Right lobe of liver (tissue), 6 donors: ENCODE measurements around the gene USP5. TPM values are rescaled to one million over a fixed set of nuclear protein-coding genes. Genes with fewer than 3 reads are reported as not detected.

Experiments used
- ATAC-seq, 4 donors: fragments of 200-7000 bp; cut with Tn5 transposase; one replicate each; pipeline ENCODE4 v1.9.1; 2020; ENCODE audit warnings: mild to moderate bottlenecking in 4 of 4, moderate library complexity in 4 of 4
- DNase-seq, 3 donors: peaks; one replicate each; pipeline ENCODE4 v3.0.0-alpha.2; 2020
- H3K27ac ChIP-seq, 3 donors: fragments of 200-600 bp; one replicate each; pipeline ENCODE4 v1.8.0; 2022
- H3K27me3 ChIP-seq, 2 donors: fragments of 200-600 bp; one replicate each; pipeline ENCODE4 v1.8.0; 2022
- H3K36me3 ChIP-seq, 4 donors: fragments of 200-600 bp; sonication (generic) in 1 of 4; one replicate each; pipeline versions ENCODE4 v1.5.1 to v1.8.0; 2017 to 2022; ENCODE audit warnings: control low read depth in 1 of 4
- H3K4me1 ChIP-seq, 4 donors: fragments of 200-600 bp; sonication (generic) in 1 of 4; one replicate each; pipeline versions ENCODE4 v1.5.1 to v1.8.0; 2017 to 2022; ENCODE audit warnings: control low read depth in 1 of 4
- H3K4me3 ChIP-seq, 3 donors: fragments of 200-600 bp; one replicate each; pipeline ENCODE4 v1.8.0; 2022
- H3K9me3 ChIP-seq, 4 donors: fragments of 200-600 bp; sonication (generic) in 1 of 4; one replicate each; pipeline versions ENCODE4 v1.5.1 to v1.8.0; 2017 to 2022; ENCODE audit warnings: control low read depth in 1 of 4
- CTCF ChIP-seq, 4 donors: fragments of 200-600 bp in 3 of 4; fragments of 450-650 bp in 1 of 4; IDR thresholded peaks; one replicate each; pipeline versions ENCODE4 v1.5.1 to v1.8.0; 2016 to 2022; ENCODE audit warnings: antibody characterized with exemption in 4 of 4, mild to moderate bottlenecking in 2 of 4
- POLR2A ChIP-seq: fragments of 450-650 bp; IDR thresholded peaks from one replicate; pipeline ENCODE4 v1.6.1; 2017; ENCODE audit warnings: antibody characterized with exemption, mild to moderate bottlenecking
- WGBS: methylation state at CpG from one replicate; pipeline ENCODE4 v1.1.6; 2018; ENCODE audit warnings: low coverage, low lambda C conversion rate; ENCODE audit not compliant: insufficient coverage; ENCODE audit errors: missing lambda C conversion rate; 5-methylcytosine and 5-hydroxymethylcytosine counted together
- intact Hi-C, 2 donors: fragments of 100-400 bp; cut with DNase I; formaldehyde crosslinking; loops; one replicate each; pipeline versions ENCODE4 v1.11.2 to v1.14.1; 2022
- total RNA-seq, 6 experiments: library from RNA; depleted of rRNA in 2 of 6; stranded (reverse); fragments of >200 nt in 2 of 6; fragmentation: NEBNext Ultra II Directional in 3 of 6; extraction: Animal tissue kit (Norgen Biotek cat#: 25700) in 3 of 6; gene quantifications; one replicate each; pipeline versions ENCODE4 v1.1.0 to v1.2.4, GENCODE V29; 2016 to 2023
- donor health status: DM: no; HTN: yes; CAD: no.
- donor health status: DM: no; HTN: no; CAD: no.
- donor health status: DM: no; HTN: no; CAD: no.
- donor health status: DM: no; HTN: yes; CAD: no.
- donor health status: DM: no; HTN: yes; CAD: no.

The USP5 gene
- total RNA-seq, 6 experiments from 2014 or later, result 38.2 to 59.5 (median 42.6) TPM

- Histone ChIP-seq H3K4me1 (peaks cover 0 to 14% (median 5%) of the 10 kb centered on the region in 4 donors), H3K9me3 (no peaks in the 10 kb centered on the region), H3K27ac (no peak overlapping the region), H3K36me3 (peaks cover 0 to 46% (median 20%) of the 10 kb centered on the region in 4 donors), H3K27me3 (no peaks in the 10 kb centered on the region), H3K4me3 (no peak overlapping the region)
- TF ChIP-seq CTCF (IDR thresholded peaks at IDR 0.05) (no peak), POLR2A (no peak)
- intact Hi-C loops, result no loop called here
- 96% methylated on average over 10 of the region's 14 CpGs for WGBS
- DNase-seq (no peak), ATAC-seq (no peak)
Measured at GRCh38 chr12:6855322-6855721, 3.4 kb downstream of the USP5 start.

GRCh38 chr12:6858799-6859198 lies 6.8 kb downstream of the USP5 start:
- Histone ChIP-seq H3K4me3 (no peak overlapping the region), H3K36me3 (peaks cover 0 to 73% (median 31%) of the 10 kb centered on the region in 4 donors), H3K4me1 (peaks cover 0 to 5% (median under 1%) of the 10 kb centered on the region in 4 donors), H3K27ac (no peak overlapping the region), H3K9me3 (no peaks in the 10 kb centered on the region), H3K27me3 (no peaks in the 10 kb centered on the region)
- ATAC-seq, result no peak
- WGBS, result 100% methylated on average over 2 of the region's 2 CpGs
- TF ChIP-seq CTCF (IDR thresholded peaks at IDR 0.05) (no peak), POLR2A (no peak)
- no peak for DNase-seq
- intact Hi-C loops, result no loop called here

GRCh38 chr12:6860116-6860515 lies 8.2 kb downstream of the USP5 start:
- no peaks in the 10 kb centered on the region for H3K27me3 ChIP-seq
- ATAC-seq, result no peak
- intact Hi-C loops, result no loop called here
- peaks cover 0 to 73% (median 31%) of the 10 kb centered on the region in 4 donors for H3K36me3 ChIP-seq
- TF ChIP-seq CTCF (IDR thresholded peaks at IDR 0.05), result no peak
- no peak for TF ChIP-seq POLR2A
- no peaks in the 10 kb centered on the region for H3K9me3 ChIP-seq
- peak in 1 of 3 donors; percentile 8 for DNase-seq
- H3K27ac ChIP-seq, result no peak overlapping the region
- H3K4me1 ChIP-seq, result no peaks in the 10 kb centered on the region
- WGBS, result 100% methylated on average over 1 of the region's 9 CpGs
- no peak overlapping the region for H3K4me3 ChIP-seq

- intact Hi-C loops, result no loop called here
- H3K27me3 ChIP-seq, result no peaks in the 10 kb centered on the region
- ATAC-seq (no peak), DNase-seq (peak in 1 of 3 donors; percentile 14)
- H3K9me3 ChIP-seq, result no peaks in the 10 kb centered on the region
- TF ChIP-seq POLR2A, result no peak
- TF ChIP-seq CTCF (IDR thresholded peaks at IDR 0.05), result no peak
- WGBS, result 67% methylated on average over 1 of the region's 7 CpGs
- no peak overlapping the region for H3K4me3 ChIP-seq
- H3K36me3 ChIP-seq, result peaks cover 0 to 67% (median 31%) of the 10 kb centered on the region in 4 donors
- H3K4me1 ChIP-seq, result no peaks in the 10 kb centered on the region
- no peak overlapping the region for H3K27ac ChIP-seq
Measured at GRCh38 chr12:6860942-6861341, 9.0 kb downstream of the USP5 start.

GRCh38 chr12:6861391-6861790 lies 9.4 kb downstream of the USP5 start:
- no peaks in the 10 kb centered on the region for H3K9me3 ChIP-seq
- no peak overlapping the region for H3K27ac ChIP-seq
- DNase-seq, result peak in 1 of 3 donors; percentile 13
- H3K36me3 ChIP-seq, result peaks cover 0 to 63% (median 31%) of the 10 kb centered on the region in 4 donors
- intact Hi-C loops, result no loop called here
- ATAC-seq, result no peak
- TF ChIP-seq CTCF (IDR thresholded peaks at IDR 0.05) (no peak), POLR2A (no peak)
- H3K27me3 ChIP-seq, result no peaks in the 10 kb centered on the region
- no CpG with 5 or more reads among the region's 9 CpGs for WGBS
- peaks cover 0 to under 1% (median 0%) of the 10 kb centered on the region in 4 donors for H3K4me1 ChIP-seq
- no peak overlapping the region for H3K4me3 ChIP-seq
